Measurements from ENCODE around the gene ARSB.

Gene ARSB

DNA sequence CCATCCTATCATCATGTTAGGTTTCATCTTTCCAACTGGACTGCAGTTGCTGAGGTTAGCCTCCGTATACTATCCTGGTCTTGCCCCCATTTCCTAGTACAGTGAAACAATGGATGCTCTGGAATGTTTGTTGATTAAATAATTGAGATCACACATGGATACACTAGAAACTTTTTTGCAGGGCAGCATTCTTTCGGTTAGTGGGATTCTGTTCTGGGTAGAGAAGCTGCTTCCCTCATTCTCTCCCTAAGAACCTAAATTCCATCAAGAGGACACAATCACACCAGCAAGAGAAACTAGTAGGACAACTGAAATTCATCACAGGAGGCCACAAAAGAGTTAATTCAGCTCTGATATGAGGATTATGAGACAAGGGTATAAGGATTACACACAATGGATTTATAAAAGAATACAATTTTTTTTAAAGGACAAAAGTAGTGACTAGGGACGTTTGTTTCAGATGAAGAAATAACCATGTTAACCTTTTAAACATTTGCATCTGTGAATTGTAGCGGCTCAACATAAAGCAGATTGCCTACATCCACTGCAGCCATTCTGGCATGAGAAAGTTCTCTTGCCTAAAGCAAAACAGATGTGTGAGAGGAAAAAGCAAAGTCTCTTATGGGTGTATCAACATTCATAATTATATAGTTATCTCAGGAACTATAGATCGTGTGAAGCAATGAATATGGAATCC is 173.8 kb downstream of the ARSB start:
- TF ChIP-seq, protein P1, sequence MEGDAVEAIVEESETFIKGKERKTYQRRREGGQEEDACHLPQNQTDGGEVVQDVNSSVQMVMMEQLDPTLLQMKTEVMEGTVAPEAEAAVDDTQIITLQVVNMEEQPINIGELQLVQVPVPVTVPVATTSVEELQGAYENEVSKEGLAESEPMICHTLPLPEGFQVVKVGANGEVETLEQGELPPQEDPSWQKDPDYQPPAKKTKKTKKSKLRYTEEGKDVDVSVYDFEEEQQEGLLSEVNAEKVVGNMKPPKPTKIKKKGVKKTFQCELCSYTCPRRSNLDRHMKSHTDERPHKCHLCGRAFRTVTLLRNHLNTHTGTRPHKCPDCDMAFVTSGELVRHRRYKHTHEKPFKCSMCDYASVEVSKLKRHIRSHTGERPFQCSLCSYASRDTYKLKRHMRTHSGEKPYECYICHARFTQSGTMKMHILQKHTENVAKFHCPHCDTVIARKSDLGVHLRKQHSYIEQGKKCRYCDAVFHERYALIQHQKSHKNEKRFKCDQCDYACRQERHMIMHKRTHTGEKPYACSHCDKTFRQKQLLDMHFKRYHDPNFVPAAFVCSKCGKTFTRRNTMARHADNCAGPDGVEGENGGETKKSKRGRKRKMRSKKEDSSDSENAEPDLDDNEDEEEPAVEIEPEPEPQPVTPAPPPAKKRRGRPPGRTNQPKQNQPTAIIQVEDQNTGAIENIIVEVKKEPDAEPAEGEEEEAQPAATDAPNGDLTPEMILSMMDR (IDR thresholded peaks at IDR 0.05): no peak

DNA sequence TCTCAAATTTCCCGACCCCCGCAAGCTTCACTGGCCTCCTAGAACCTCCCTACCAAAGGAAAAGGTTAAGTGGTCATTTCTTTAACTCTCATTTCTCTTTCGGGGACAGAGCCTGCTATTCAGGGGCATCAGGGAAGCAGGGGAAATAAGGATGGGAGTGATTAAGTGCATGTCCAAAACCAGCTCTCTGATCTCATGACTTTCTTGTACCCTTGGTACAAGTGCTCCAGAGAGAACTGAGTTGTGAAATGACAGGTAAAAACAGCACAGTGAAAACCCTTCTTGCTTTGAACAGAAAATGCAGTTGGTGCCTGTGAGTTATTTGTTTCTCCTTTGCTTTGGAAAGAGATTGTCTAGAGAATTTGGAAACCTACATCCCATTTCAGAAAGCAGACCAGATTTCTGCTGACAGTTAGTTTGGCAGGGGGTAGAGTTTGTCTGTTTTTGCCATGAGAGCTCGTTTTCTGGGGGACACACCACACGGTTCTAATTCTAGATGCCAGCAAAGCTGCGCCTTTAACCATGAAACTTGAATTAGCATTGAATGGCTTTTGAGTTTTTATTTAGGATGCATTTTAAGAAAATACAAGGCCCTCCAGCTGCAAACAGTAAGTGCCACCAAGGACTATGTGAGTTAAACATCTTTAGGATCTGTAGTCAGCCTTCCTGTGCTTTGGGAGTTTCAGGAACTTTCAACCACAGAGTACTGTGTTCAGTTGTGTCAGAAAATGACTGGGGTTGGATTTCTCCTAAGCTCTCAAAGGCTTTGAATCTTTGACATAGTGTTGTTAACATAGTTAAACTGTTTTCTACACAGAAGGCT is 174.8 kb downstream of the ARSB start:
- TF ChIP-seq, protein P1 (IDR thresholded peaks at IDR 0.05): no peak

DNA sequence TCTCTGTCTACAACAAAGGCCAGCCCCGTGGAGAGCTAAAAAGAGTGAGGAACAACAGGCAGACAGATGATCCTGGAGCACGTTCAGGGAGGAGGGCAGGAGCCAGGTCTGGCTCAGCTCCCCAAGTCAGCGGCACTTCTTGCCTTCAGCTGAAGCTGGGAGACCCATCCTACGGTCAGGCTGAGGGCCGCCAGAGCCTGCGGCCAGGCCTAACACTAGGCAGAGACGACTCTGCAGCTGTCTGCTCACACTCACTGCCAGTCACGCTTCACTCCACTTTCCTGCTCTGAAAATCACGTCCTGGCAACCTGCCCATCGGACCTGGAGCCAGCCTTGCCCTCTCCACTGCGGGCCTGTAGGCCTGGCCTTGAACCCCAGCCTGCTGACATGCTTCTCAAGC is 175.7 kb downstream of the ARSB start:
- TF ChIP-seq, protein P1 (IDR thresholded peaks at IDR 0.05): no peak

DNA sequence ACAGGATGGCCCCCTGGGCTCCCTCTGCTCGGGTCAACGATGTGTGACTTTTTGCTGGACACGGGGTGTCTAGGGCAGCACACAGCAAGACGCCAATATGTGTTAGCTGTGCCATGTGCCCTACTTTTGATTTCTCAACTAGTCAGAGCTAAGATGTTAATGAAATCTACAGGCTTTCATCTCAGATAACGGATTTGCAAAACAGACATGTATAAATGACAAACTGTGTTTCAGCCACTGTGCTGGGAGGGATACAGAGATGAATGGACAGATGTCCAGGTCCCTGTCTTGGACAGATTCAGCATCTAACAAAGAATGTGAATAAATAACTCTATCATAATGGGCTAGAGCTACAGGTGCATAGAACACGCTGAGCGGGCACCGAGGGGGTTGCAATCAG is 176.3 kb downstream of the ARSB start:
- TF ChIP-seq, protein P1 (IDR thresholded peaks at IDR 0.05): no peak

DNA sequence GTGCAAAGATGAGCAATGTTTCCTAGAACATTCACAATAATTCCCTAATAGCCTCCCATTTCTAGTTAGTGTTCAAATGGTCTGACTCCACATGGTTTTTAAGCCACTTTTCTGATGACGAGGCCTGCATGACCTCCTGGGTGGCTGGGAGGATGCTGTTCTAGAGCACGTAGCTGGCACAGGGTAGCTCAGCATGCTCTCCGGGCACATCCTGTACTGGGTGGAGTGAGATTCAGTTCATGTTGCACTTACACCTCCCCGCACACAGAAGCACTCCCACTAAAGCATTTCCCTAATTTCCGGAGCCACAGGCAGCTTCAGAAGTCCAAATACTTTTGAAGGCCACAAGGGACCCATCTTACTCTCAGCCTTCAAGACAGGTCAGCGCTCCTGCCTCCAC is 176.7 kb downstream of the ARSB start:
- TF ChIP-seq, protein P1 (IDR thresholded peaks at IDR 0.05): no peak

DNA sequence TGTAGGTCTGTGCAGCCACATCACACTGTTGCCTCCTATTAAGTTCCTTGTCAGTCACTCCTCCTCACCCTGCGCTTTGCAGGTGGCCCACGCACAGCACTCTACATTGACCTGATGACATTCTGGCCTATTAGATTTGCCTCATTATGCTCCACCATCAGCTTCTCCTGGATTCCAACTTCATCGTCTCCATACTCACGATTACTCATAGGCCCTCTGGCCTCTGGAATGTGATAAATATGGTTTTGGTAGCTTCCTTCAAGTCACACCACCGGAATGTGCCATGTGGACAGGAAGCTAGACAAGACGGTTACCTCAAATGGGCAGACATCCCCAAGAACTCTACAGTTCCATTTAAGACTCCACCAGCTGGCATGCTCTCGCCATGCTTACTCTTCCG is 178.6 kb downstream of the ARSB start:
- TF ChIP-seq, protein P1 (IDR thresholded peaks at IDR 0.05): no peak

GRCh38 chr5:78805474-78806124 is 179.5 kb downstream of the ARSB start:
- TF ChIP-seq, protein P1 (IDR thresholded peaks at IDR 0.05): no peak
